ENCODE measurements around the gene EVA1A. TPM values are rescaled to one million over a fixed set of nuclear protein-coding genes. Genes with fewer than 3 reads are reported as not detected.

EVA1A gene
- total and polyA plus RNA-seq, 2 of the 8 experiments (the other 6 are each of a cell fraction or from before 2014, with no cell fraction given) = 2.4 to 4.3 TPM

GRCh38 chr2:75609334-75609689 is 48.6 kb upstream of the EVA1A start:
- no peak overlapping the region for H2BK20ac ChIP-seq (ENCODE audit: low read length)
- H3K14ac ChIP-seq (ENCODE audit: insufficient read length) = no peak overlapping the region
- H3K36me3 ChIP-seq (ENCODE audit: control insufficient read depth in 2 of 4, insufficient read depth in 4 of 4, low read length in 3 of 4) = no peaks in the 10 kb centered on the region
- no peak overlapping the region for H4K5ac ChIP-seq (ENCODE audit: insufficient read length, low read depth, low read length)
- H3K79me1 ChIP-seq (ENCODE audit: low read depth, low read length) = no peaks in the 10 kb centered on the region
- CTCF ChIA-PET (ENCODE audit: partially characterized antibody) = interaction anchor here (0.8 to 3.5 kb wide), 37 partner anchors 10 to 941 kb away, joined by 3 to 117 read pairs (median 7); partner anchors contain the start of gene EVA1A
- H2BK120ac ChIP-seq (replicated peaks; ENCODE audit: low read depth, low read length) = no peak overlapping the region
- H4K20me1 ChIP-seq (replicated peaks in 1 of 2; ENCODE audit: control insufficient read depth in 1 of 2, insufficient read depth in 2 of 2, low read length in 2 of 2) = no peaks in the 10 kb centered on the region
- no peak overlapping the region for H2BK5ac ChIP-seq (ENCODE audit: low read depth, low read length)
- H2AK5ac ChIP-seq (ENCODE audit: low read depth, low read length) = no peak overlapping the region
- no peaks in the 10 kb centered on the region; a peak in 2 of 7 replicates for H3K27me3 ChIP-seq (replicated peaks in 1 of 4; ENCODE audit: control insufficient read depth in 3 of 4, extremely low read depth in 1 of 4, insufficient read depth in 3 of 4, low read length in 3 of 4)
- peak overlapping the region; percentile 12 to 72; a peak in 2 of 4 replicates for H3K4me2 ChIP-seq (ENCODE audit: insufficient read depth in 1 of 2, low read depth in 2 of 2, low read length in 2 of 2)
- H4K91ac ChIP-seq (replicated peaks; ENCODE audit: insufficient read length, low read length) = no peak overlapping the region
- peaks cover 7% of the 10 kb centered on the region; the same call in 1 of the 2 replicates for H3K23me2 ChIP-seq (ENCODE audit: low read depth, low read length)
- H2BK12ac ChIP-seq (ENCODE audit: low read depth, low read length) = no peak overlapping the region
- no peak overlapping the region for H3K4ac ChIP-seq (replicated peaks; ENCODE audit: insufficient read length, low read depth, low read length)
- H3K9ac ChIP-seq (replicated peaks in 1 of 4; ENCODE audit: extremely low read depth in 1 of 4, low read depth in 3 of 4, low read length in 3 of 4) = no peak overlapping the region
- peaks cover 0 to 4% (median 2%) of the 10 kb centered on the region in 4 experiments; a peak in 4 of 7 replicates for H3K4me1 ChIP-seq (replicated peaks in 1 of 4; ENCODE audit: control insufficient read depth in 3 of 4, insufficient read depth in 4 of 4, low read length in 3 of 4)
- no peaks in the 10 kb centered on the region for H3K9me3 ChIP-seq (ENCODE audit: insufficient read depth in 2 of 2, low read depth in 1 of 2, low read length in 1 of 2)
- no peak overlapping the region for H3K23ac ChIP-seq (ENCODE audit: insufficient read length)
- no peak overlapping the region for H3K56ac ChIP-seq (replicated peaks; ENCODE audit: insufficient read length, low read depth, low read length)
- H2AFZ ChIP-seq (ENCODE audit: low read length) = no peak overlapping the region
- TF ChIP-seq KDM5A (IDR thresholded peaks at IDR 0.05; ENCODE audit: low read length) = no peak
- no peak for TF ChIP-seq GABPA (IDR thresholded peaks at IDR 0.05; ENCODE audit: borderline replicate concordance, insufficient read depth, low read length)
- TF ChIP-seq CBX5 (IDR thresholded peaks at IDR 0.05; ENCODE audit: low read depth, low read length) = no peak
- TF ChIP-seq EZH2 (IDR thresholded peaks at IDR 0.05; ENCODE audit: low read depth, low read length, severe bottlenecking) = no peak
- no peak for TF ChIP-seq SIRT6 (IDR thresholded peaks at IDR 0.05; ENCODE audit: low read length)
- no peak for TF ChIP-seq CEBPB (IDR thresholded peaks at IDR 0.05; ENCODE audit: low read depth, low read length)
- TF ChIP-seq SP1 (IDR thresholded peaks at IDR 0.05; ENCODE audit: low read depth, low read length) = no peak
- TF ChIP-seq NANOG (IDR thresholded peaks at IDR 0.05; ENCODE audit: insufficient read depth, low read depth, low read length, poor library complexity, severe bottlenecking) = no peak
- TF ChIP-seq BACH1 (IDR thresholded peaks at IDR 0.05; ENCODE audit: low read length) = no peak
- no peak for TF ChIP-seq E2F6 (IDR thresholded peaks at IDR 0.05)
- TF ChIP-seq KDM4A (IDR thresholded peaks at IDR 0.05; ENCODE audit: low read depth, low read length, severe bottlenecking) = no peak
- TF ChIP-seq TBP (IDR thresholded peaks at IDR 0.05; ENCODE audit: low read depth, low read length) = no peak
- TF ChIP-seq TAF7 (optimal IDR thresholded peaks at IDR 0.05; ENCODE audit: borderline replicate concordance, low read depth, low read length) = no peak
- no peaks in the 10 kb centered on the region for H3K79me2 ChIP-seq (ENCODE audit: control insufficient read depth in 1 of 2, insufficient read depth in 2 of 2, low read length in 2 of 2)
- FAIRE-seq (no peak), DNase-seq (ENCODE audit: low read depth in 1 of 2, low spot score in 2 of 2) (no peak)
- H4K8ac ChIP-seq (ENCODE audit: extremely low read depth, insufficient read depth, low read length) = no peak overlapping the region
- no peak overlapping the region for H3K18ac ChIP-seq (ENCODE audit: extremely low read depth, low read length)
- H2BK15ac ChIP-seq (ENCODE audit: low read length) = no peak overlapping the region
- no peak overlapping the region for H3K27ac ChIP-seq (ENCODE audit: low read depth, low read length)
- peak overlapping the region in 1 of 4 experiments; percentile 57; a peak in 1 of 8 replicates for H3K4me3 ChIP-seq (ENCODE audit: extremely low read depth in 1 of 4, insufficient read depth in 2 of 4, low read depth in 3 of 4, low read length in 4 of 4)
- 64% methylated on average over 5 of the region's 5 CpGs; no CpG with 5 or more reads in 1 of the 2 experiments for WGBS, 2 experiments (ENCODE audit: extremely low coverage in 1 of 2, insufficient coverage in 1 of 2, insufficient read length in 1 of 2, insufficient replicate concordance in 2 of 2, low coverage in 1 of 2, low lambda C conversion rate in 2 of 2, missing lambda C conversion rate in 1 of 2)
- POLR2A ChIA-PET (ENCODE audit: partially characterized antibody) = no interaction called here

Data from H1 (cell line).